ENCODE results near the gene IGFN1. TPM values are rescaled to one million over a fixed set of nuclear protein-coding genes. Genes with fewer than 3 reads are reported as not detected.

The IGFN1 gene
- total and polyA plus RNA-seq, 2 of the 4 experiments (the other 2 are of a cell fraction): 0.05 TPM; not detected in 1

DNA sequence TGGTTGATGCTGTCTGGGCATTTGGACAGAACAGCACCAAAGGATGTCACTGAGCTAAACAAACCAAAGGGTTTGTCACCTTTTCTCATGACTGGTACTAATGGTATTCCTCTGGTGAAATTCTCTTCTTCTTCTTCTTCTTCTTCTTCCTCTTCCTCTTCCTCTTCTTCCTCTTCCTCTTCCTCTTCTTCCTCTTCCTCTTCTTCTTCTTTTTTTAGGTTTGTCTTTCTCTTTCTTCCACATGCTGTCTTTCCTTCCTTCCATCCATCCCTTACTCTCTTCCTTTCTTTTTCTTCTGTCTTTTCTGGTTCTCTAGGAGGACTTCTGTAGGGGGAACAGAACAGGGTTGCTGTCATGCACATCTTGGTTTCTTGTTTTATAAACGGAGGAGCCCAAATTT lies 9.3 kb upstream of the IGFN1 start:
- Histone ChIP-seq H4K20me1 (ENCODE audit: insufficient read depth, low read length) (no peaks in the 10 kb centered on the region), H2BK120ac (ENCODE audit: low read depth, low read length) (no peak overlapping the region), H3K4me3 (ENCODE audit: insufficient read depth, low read depth, low read length) (no peak overlapping the region), H3K14ac (replicated peaks; ENCODE audit: low read depth, low read length) (no peak overlapping the region), H2BK15ac (ENCODE audit: low read depth, low read length) (no peak overlapping the region), H2BK5ac (ENCODE audit: low read depth, low read length, poor library complexity, severe bottlenecking) (no peak overlapping the region), H3K4me1 (ENCODE audit: control insufficient read depth, insufficient read depth, low read length) (peaks cover 5% of the 10 kb centered on the region), H3K9me3 (ENCODE audit: control insufficient read depth, insufficient read depth, low read length) (peaks cover 7% of the 10 kb centered on the region), H3K9me1 (ENCODE audit: insufficient read depth, low read length) (peaks cover 7% of the 10 kb centered on the region; the same call in 1 of the 2 replicates), H3K4ac (ENCODE audit: low read depth, low read length) (no peak overlapping the region), H2AK5ac (ENCODE audit: low read depth, low read length) (no peak overlapping the region), H4K8ac (ENCODE audit: low read depth in 2 of 2, low read length in 2 of 2) (no peak overlapping the region), H4K91ac (ENCODE audit: insufficient read depth, low read depth, low read length) (no peak overlapping the region), H3K23ac (ENCODE audit: low read depth, low read length) (no peak overlapping the region), H4K5ac (ENCODE audit: low read depth, low read length) (no peak overlapping the region), H3K27me3 (ENCODE audit: control insufficient read depth, insufficient read depth, low read length) (peaks cover 15% of the 10 kb centered on the region), H2AK9ac (replicated peaks; ENCODE audit: low read depth, low read length, poor library complexity) (no peak overlapping the region), H3K4me2 (ENCODE audit: low read depth, low read length) (no peak overlapping the region), H3K36me3 (ENCODE audit: control insufficient read depth, insufficient read depth, low read length) (no peaks in the 10 kb centered on the region), H3K18ac (ENCODE audit: low read depth, low read length) (no peak overlapping the region), H3K9ac (ENCODE audit: low read depth, low read length) (no peak overlapping the region), H2BK20ac (ENCODE audit: low read depth, low read length) (no peak overlapping the region), H3K27ac (ENCODE audit: insufficient read depth, low read length) (no peak overlapping the region), H3K79me1 (ENCODE audit: low read depth in 1 of 2, low read length in 2 of 2) (no peaks in the 10 kb centered on the region), H2AFZ (replicated peaks; ENCODE audit: low read length, poor library complexity) (no peak overlapping the region), H3K56ac (ENCODE audit: extremely low read depth, insufficient read depth, low read length) (no peak overlapping the region)
- dilution Hi-C loops (cut with HindIII; ENCODE audit: low sequenced_read_pairs, unreplicated experiment): no loop called here
- no peak for DNase-seq
- BruUV-seq (replicated peaks): no TSS peak
- intact Hi-C loops (cut with micrococcal nuclease): loop anchor here (10.0 kb wide), 1 partner anchor 97 kb away; no protein-coding TSS in a partner anchor
- TF ChIP-seq, protein P1, sequence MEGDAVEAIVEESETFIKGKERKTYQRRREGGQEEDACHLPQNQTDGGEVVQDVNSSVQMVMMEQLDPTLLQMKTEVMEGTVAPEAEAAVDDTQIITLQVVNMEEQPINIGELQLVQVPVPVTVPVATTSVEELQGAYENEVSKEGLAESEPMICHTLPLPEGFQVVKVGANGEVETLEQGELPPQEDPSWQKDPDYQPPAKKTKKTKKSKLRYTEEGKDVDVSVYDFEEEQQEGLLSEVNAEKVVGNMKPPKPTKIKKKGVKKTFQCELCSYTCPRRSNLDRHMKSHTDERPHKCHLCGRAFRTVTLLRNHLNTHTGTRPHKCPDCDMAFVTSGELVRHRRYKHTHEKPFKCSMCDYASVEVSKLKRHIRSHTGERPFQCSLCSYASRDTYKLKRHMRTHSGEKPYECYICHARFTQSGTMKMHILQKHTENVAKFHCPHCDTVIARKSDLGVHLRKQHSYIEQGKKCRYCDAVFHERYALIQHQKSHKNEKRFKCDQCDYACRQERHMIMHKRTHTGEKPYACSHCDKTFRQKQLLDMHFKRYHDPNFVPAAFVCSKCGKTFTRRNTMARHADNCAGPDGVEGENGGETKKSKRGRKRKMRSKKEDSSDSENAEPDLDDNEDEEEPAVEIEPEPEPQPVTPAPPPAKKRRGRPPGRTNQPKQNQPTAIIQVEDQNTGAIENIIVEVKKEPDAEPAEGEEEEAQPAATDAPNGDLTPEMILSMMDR (conservative IDR thresholded peaks at IDR 0.05; ENCODE audit: low read depth, low read length): no peak
- TF ChIP-seq BHLHE40 (IDR thresholded peaks at IDR 0.05; ENCODE audit: low read depth, low read length) (no peak), MXI1 (IDR thresholded peaks at IDR 0.05; ENCODE audit: borderline replicate concordance, low read depth, low read length) (no peak), POLR2A (IDR thresholded peaks at IDR 0.05; ENCODE audit: low read depth, low read length) (no peak), RAD21 (IDR thresholded peaks at IDR 0.05; ENCODE audit: low read length) (no peak)
- ChIA-PET POLR2A (ENCODE audit: unreplicated experiment) (no interaction called here), CTCF (no interaction called here)
- no CpG with 5 or more reads among the region's 1 CpG for WGBS, 2 experiments (ENCODE audit: extremely low coverage in 2 of 2, insufficient read length in 1 of 2)
- in situ Hi-C loops (cut with MboI; ENCODE audit: low sequenced_read_pairs): no loop called here
- ATAC-seq (ENCODE audit: low read depth): no peak
